GM19463 (cell line): ENCODE measurements around the gene BTG4.

ENCODE experiments used
- ATAC-seq: cut with Tn5 transposase; IDR thresholded peaks from one replicate; pipeline ENCODE4 v1.9.1; 2021; ENCODE audit warnings: mild to moderate bottlenecking, moderate library complexity; ENCODE audit not compliant: unreplicated experiment

Gene BTG4

GRCh38 chr11:111494040-111494439 is 18.1 kb downstream of the BTG4 start:
- ATAC-seq: no peak

GRCh38 chr11:111490496-111490895 is 21.7 kb downstream of the BTG4 start:
- ATAC-seq: no peak

- ATAC-seq: no peak
Measured at GRCh38 chr11:111483431-111483830, 28.8 kb downstream of the BTG4 start.

- ATAC-seq: no peak
Measured at GRCh38 chr11:111479666-111480065, 32.5 kb downstream of the BTG4 start.

- ATAC-seq: no peak
Measured at GRCh38 chr11:111477898-111478297, 34.3 kb downstream of the BTG4 start.

- ATAC-seq: no peak
Measured at GRCh38 chr11:111476956-111477355, 35.2 kb downstream of the BTG4 start.

- no peak for ATAC-seq
Measured at GRCh38 chr11:111476366-111476765, 35.8 kb downstream of the BTG4 start.

GRCh38 chr11:111474432-111474831 is 37.8 kb downstream of the BTG4 start:
- ATAC-seq: no peak

GRCh38 chr11:111472228-111472627 is 40.0 kb downstream of the BTG4 start:
- ATAC-seq: no peak

GRCh38 chr11:111469200-111469599 is 43.0 kb downstream of the BTG4 start:
- no peak for ATAC-seq

- no peak for ATAC-seq
Measured at GRCh38 chr11:111466615-111467014, 45.6 kb downstream of the BTG4 start.

GRCh38 chr11:111465400-111465799 is 46.8 kb downstream of the BTG4 start:
- no peak for ATAC-seq

GRCh38 chr11:111463276-111463675 is 48.9 kb downstream of the BTG4 start:
- ATAC-seq: no peak

- ATAC-seq: no peak
Measured at GRCh38 chr11:111462329-111462728, 49.9 kb downstream of the BTG4 start.

- ATAC-seq: no peak
Measured at GRCh38 chr11:111461460-111462235, 50.5 kb downstream of the BTG4 start.

- no peak for ATAC-seq
Measured at GRCh38 chr11:111460856-111461255, 51.3 kb downstream of the BTG4 start.

- no peak for ATAC-seq
Measured at GRCh38 chr11:111460340-111460739, 51.8 kb downstream of the BTG4 start.

- ATAC-seq: no peak
Measured at GRCh38 chr11:111459506-111460270, 52.5 kb downstream of the BTG4 start.

- no peak for ATAC-seq
Measured at GRCh38 chr11:111457731-111458368, 54.3 kb downstream of the BTG4 start.

- no peak for ATAC-seq
Measured at GRCh38 chr11:111456859-111457730, 55.1 kb downstream of the BTG4 start.
